ENCODE results near the gene IP6K1.

DNA sequence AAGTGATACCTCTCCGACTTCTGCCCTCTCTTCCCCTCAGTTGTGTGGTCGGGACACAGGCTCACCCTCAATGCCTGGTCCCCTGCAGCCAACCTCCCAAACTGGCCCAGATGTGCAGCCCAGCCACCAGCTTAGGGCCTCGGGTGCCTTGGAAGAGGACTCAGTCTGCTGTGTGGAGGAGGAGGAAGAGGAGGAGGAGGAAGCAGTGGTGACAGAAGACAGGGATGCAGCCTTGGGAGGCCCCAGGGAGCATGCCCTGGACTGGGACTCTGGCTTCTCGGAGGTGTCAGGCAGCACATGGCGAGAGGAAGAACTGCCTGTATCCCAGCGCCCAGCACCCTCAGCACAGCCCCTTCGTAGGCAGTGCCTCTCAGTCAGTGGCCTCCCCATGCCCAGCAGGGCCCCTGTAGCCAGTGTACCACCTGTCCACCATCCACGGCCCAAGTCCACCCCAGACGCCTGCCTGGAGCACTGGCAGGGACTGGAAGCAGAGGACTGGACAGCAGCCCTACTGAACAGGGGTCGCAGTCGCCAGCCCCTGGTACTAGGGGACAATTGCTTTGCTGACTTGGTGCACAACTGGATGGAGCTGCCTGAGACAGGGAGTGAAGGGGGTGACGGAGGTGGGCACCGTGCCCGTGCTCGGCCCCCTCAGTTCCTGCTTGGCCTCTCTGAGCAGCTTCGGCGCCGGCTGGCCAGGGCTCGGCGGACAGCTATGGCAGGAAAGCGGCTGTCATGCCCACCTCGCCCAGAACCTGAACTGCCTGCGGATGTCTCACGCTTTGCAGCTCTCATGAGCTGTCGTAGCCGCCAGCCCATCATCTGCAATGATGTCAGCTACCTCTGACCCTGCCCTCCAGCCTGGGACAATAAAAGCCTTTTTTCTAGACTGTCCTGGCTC is 18.0 kb upstream of the IP6K1 start:
- TF ChIP-seq CTBP1 (IDR thresholded peaks at IDR 0.05; ENCODE audit: borderline replicate concordance), result no peak
- TF ChIP-seq FOXK2 (IDR thresholded peaks at IDR 0.05), result no peak
- TF ChIP-seq ELF4 (IDR thresholded peaks at IDR 0.05), result no peak
- TF ChIP-seq BHLHE40 (IDR thresholded peaks at IDR 0.05; ENCODE audit: borderline replicate concordance), result no peak
- no peak for TF ChIP-seq SUZ12 (IDR thresholded peaks at IDR 0.05)
- no peak for TF ChIP-seq SP1 (IDR thresholded peaks at IDR 0.05)
- no peak for TF ChIP-seq TARDBP (IDR thresholded peaks at IDR 0.05)
- no peak for TF ChIP-seq LEF1 (IDR thresholded peaks at IDR 0.05; ENCODE audit: borderline replicate concordance)
- no peak for TF ChIP-seq HDGF (IDR thresholded peaks at IDR 0.05; ENCODE audit: borderline replicate concordance)
- no peak for TF ChIP-seq ZNF384 (IDR thresholded peaks at IDR 0.05)
- no peak for TF ChIP-seq FOXM1 (IDR thresholded peaks at IDR 0.05; ENCODE audit: borderline replicate concordance)
- TF ChIP-seq, protein P1, sequence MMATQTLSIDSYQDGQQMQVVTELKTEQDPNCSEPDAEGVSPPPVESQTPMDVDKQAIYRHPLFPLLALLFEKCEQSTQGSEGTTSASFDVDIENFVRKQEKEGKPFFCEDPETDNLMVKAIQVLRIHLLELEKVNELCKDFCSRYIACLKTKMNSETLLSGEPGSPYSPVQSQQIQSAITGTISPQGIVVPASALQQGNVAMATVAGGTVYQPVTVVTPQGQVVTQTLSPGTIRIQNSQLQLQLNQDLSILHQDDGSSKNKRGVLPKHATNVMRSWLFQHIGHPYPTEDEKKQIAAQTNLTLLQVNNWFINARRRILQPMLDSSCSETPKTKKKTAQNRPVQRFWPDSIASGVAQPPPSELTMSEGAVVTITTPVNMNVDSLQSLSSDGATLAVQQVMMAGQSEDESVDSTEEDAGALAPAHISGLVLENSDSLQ (IDR thresholded peaks at IDR 0.05), result no peak
- no peak for TF ChIP-seq FOXA1 (IDR thresholded peaks at IDR 0.05)
- no peak for TF ChIP-seq NFRKB (IDR thresholded peaks at IDR 0.05)
